SK-N-SH treated with all-trans-retinoic acid at 6 μM for 48 hours (cell line): ENCODE results near the gene PLB1.

ENCODE experiments used
- ATAC-seq: fragments of 200-7000 bp; cut with Tn5 transposase; 3 replicates; pipeline ENCODE4 v1.9.1; 2020; ENCODE audit warnings: mild to moderate bottlenecking, moderate library complexity
- ARNTL ChIP-seq: fragments of 450-650 bp; formaldehyde crosslinking; IDR thresholded peaks from 2 replicates; pipeline ENCODE4 v1.5.0; 2020; ENCODE audit warnings: low read depth, mild to moderate bottlenecking, moderate library complexity, borderline replicate concordance
- BACH2 ChIP-seq: fragments of 250-450 bp; sonication (Bioruptor Pico); IDR thresholded peaks from 2 replicates; pipeline ENCODE4 v1.9.0; 2021; ENCODE audit warnings: mild to moderate bottlenecking, borderline replicate concordance
- CSDC2 ChIP-seq: fragments of 250-450 bp; sonication (Bioruptor Pico); IDR thresholded peaks from 2 replicates; pipeline ENCODE4 v1.5.0; 2020; ENCODE audit warnings: mild to moderate bottlenecking, moderate library complexity
- CSRNP3 ChIP-seq: fragments of 250-450 bp; sonication (Bioruptor Pico); IDR thresholded peaks from 2 replicates; pipeline ENCODE4 v1.5.1; 2021; ENCODE audit warnings: mild to moderate bottlenecking, moderate library complexity
- ESRRG ChIP-seq: fragments of 250-450 bp; sonication (Bioruptor Pico); IDR thresholded peaks from 2 replicates; pipeline ENCODE4 v1.6.1; 2021; ENCODE audit warnings: mild to moderate bottlenecking
- ISL1 ChIP-seq: fragments of 250-450 bp; sonication (Bioruptor Pico); IDR thresholded peaks from 2 replicates; pipeline ENCODE4 v2.1.2; 2022; ENCODE audit warnings: mild to moderate bottlenecking, moderate library complexity
- OSR1 ChIP-seq: fragments of 250-450 bp; sonication (Bioruptor Pico); IDR thresholded peaks from 2 replicates; pipeline ENCODE4 v1.8.0; 2022; ENCODE audit warnings: moderate library complexity, mild to moderate bottlenecking, inconsistent platforms
- PATZ1 ChIP-seq: fragments of 250-450 bp; sonication (Bioruptor Pico); IDR thresholded peaks from 2 replicates; pipeline ENCODE4 v1.8.0; 2020; ENCODE audit warnings: mild to moderate bottlenecking, moderate library complexity, borderline replicate concordance
- POU6F1 ChIP-seq: fragments of 250-450 bp; sonication (Bioruptor Pico); IDR thresholded peaks from 2 replicates; pipeline ENCODE4 v1.8.0; 2021; ENCODE audit warnings: low read depth, mild to moderate bottlenecking, moderate library complexity, borderline replicate concordance
- PPARA ChIP-seq: fragments of 250-450 bp; sonication (Bioruptor Pico); IDR thresholded peaks from 2 replicates; pipeline ENCODE4 v1.5.0; 2020; ENCODE audit warnings: mild to moderate bottlenecking, borderline replicate concordance
- RARB ChIP-seq: fragments of 250-450 bp; sonication (Bioruptor Pico); IDR thresholded peaks from 2 replicates; pipeline ENCODE4 v1.8.0; 2021; ENCODE audit warnings: mild to moderate bottlenecking, moderate library complexity
- SNAI2 ChIP-seq: fragments of 250-450 bp; sonication (Bioruptor Pico); IDR thresholded peaks from 2 replicates; pipeline ENCODE4 v1.5.0; 2020; ENCODE audit warnings: mild to moderate bottlenecking, moderate library complexity
- TCF4 ChIP-seq: fragments of 250-450 bp; sonication (Bioruptor Pico); IDR thresholded peaks from 2 replicates; pipeline ENCODE4 v1.8.0; 2021; ENCODE audit warnings: mild to moderate bottlenecking, moderate library complexity, borderline replicate concordance
- TOX ChIP-seq: fragments of 250-450 bp; sonication (Bioruptor Pico); IDR thresholded peaks from 2 replicates; pipeline ENCODE4 v1.8.0; 2021; ENCODE audit warnings: mild to moderate bottlenecking, moderate library complexity, borderline replicate concordance
- TSHZ2 ChIP-seq: fragments of 250-450 bp; sonication (Bioruptor Pico); IDR thresholded peaks from 2 replicates; pipeline ENCODE4 v1.5.0; 2020; ENCODE audit warnings: mild to moderate bottlenecking, moderate library complexity
- ZC3H10 ChIP-seq: fragments of 250-450 bp; sonication (Bioruptor Pico); IDR thresholded peaks from 2 replicates; pipeline ENCODE4 v1.5.1; 2021; ENCODE audit warnings: mild to moderate bottlenecking, moderate library complexity
- ZFP3 ChIP-seq: fragments of 250-450 bp; sonication (Bioruptor Pico); IDR thresholded peaks from 2 replicates; pipeline ENCODE4 v1.5.0; 2020; ENCODE audit warnings: mild to moderate bottlenecking, moderate library complexity
- ZFP30 ChIP-seq: fragments of 450-650 bp; formaldehyde crosslinking; IDR thresholded peaks from 2 replicates; pipeline ENCODE4 v1.5.0; 2022; ENCODE audit warnings: mild to moderate bottlenecking, moderate library complexity
- ZNF565 ChIP-seq: fragments of 450-650 bp; formaldehyde crosslinking; conservative IDR thresholded peaks from 2 replicates; pipeline ENCODE4 v1.5.0; 2020; ENCODE audit warnings: low read depth, mild to moderate bottlenecking, moderate library complexity
- ZNF70 ChIP-seq: fragments of 450-650 bp; formaldehyde crosslinking; IDR thresholded peaks from 2 replicates; pipeline ENCODE4 v1.5.0; 2020; ENCODE audit warnings: mild to moderate bottlenecking, moderate library complexity
- ZNF8 ChIP-seq: fragments of 450-650 bp; formaldehyde crosslinking; IDR thresholded peaks from 2 replicates; pipeline ENCODE4 v1.5.0; 2020; ENCODE audit warnings: mild to moderate bottlenecking, moderate library complexity
- TF ChIP-seq, protein P1 (sequence below): fragments of 250-450 bp; sonication (Bioruptor Pico); IDR thresholded peaks from 2 replicates; pipeline ENCODE4 v1.5.1; 2020; ENCODE audit warnings: low read depth, mild to moderate bottlenecking, moderate library complexity

Gene PLB1

DNA sequence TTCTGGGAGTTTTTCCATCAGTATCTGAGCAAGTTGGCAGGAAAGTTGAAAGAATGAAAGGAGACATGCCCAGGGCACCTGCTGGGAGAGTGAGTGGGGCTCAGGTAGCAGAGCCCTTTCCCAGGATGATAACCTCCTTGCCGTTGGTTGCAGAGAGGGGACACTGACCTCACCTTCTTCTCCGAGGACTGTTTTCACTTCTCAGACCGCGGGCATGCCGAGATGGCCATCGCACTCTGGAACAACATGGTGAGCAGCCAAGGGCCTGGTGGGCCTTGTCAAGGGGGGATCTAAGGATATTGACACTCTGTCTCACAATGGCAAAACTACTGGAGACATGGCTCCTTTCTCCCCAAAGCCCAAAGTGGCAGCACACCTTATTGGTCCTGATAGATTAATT is 136.9 kb downstream of the PLB1 start:
- no peak for ATAC-seq
- TF ChIP-seq ZFP3 (CRISPR knock-in tag) (no peak), PATZ1 (no peak), ZC3H10 (CRISPR knock-in tag) (no peak), SNAI2 (no peak), TCF4 (no peak), PPARA (CRISPR knock-in tag) (no peak), ZNF70 (CRISPR knock-in tag) (no peak), ARNTL (CRISPR knock-in tag) (no peak), ZNF565 (no peak), TSHZ2 (CRISPR knock-in tag) (no peak), ISL1 (CRISPR knock-in tag) (no peak), RARB (CRISPR knock-in tag) (no peak), ZFP30 (no peak), OSR1 (CRISPR knock-in tag) (no peak), TOX (CRISPR knock-in tag) (no peak), POU6F1 (CRISPR knock-in tag) (no peak), CSRNP3 (CRISPR knock-in tag) (no peak), BACH2 (CRISPR knock-in tag) (no peak)

GRCh38 chr2:28633204-28633603 is 137.3 kb downstream of the PLB1 start:
- no peak for ATAC-seq
- TF ChIP-seq ZNF70 (CRISPR knock-in tag) (no peak), CSDC2 (no peak), POU6F1 (CRISPR knock-in tag) (no peak), ZFP30 (no peak), ESRRG (CRISPR knock-in tag) (no peak), SNAI2 (no peak), ZNF565 (no peak), TSHZ2 (CRISPR knock-in tag) (no peak), ZC3H10 (CRISPR knock-in tag) (no peak), ZNF8 (no peak)
- TF ChIP-seq, protein P1, sequence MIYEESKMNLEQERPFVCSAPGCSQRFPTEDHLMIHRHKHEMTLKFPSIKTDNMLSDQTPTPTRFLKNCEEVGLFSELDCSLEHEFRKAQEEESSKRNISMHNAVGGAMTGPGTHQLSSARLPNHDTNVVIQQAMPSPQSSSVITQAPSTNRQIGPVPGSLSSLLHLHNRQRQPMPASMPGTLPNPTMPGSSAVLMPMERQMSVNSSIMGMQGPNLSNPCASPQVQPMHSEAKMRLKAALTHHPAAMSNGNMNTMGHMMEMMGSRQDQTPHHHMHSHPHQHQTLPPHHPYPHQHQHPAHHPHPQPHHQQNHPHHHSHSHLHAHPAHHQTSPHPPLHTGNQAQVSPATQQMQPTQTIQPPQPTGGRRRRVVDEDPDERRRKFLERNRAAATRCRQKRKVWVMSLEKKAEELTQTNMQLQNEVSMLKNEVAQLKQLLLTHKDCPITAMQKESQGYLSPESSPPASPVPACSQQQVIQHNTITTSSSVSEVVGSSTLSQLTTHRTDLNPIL (CRISPR knock-in tag), result no peak
